CD4-positive, alpha-beta T cell treated with Interleukin-1 beta for 1 hour (primary cell): Measurements from ENCODE around the gene DVL1.
"Not testable (repeated sequence)": the region's sequence is repeated elsewhere in the genome, so short reads cannot be mapped to it uniquely, and the experiment has no call there.

Experiments used
- DNase-seq, 2 donors: peaks; one replicate each; pipeline ENCODE4 v3.0.0-alpha.2; 2020 to 2022

DVL1 gene

GRCh38 chr1:1373051-1373814, 24.0 kb upstream of the DVL1 start:
- DNase-seq: no peak

GRCh38 chr1:1371746-1372711, 22.8 kb upstream of the DVL1 start:
- peak; percentile 70 to 77 for DNase-seq

GRCh38 chr1:1371364-1371745, 22.1 kb upstream of the DVL1 start:
- peak; percentile 86 for DNase-seq

- no peak for DNase-seq
Measured at GRCh38 chr1:1370771-1371300, 21.6 kb upstream of the DVL1 start.

- not testable (repeated sequence) for DNase-seq
Measured at GRCh38 chr1:1370094-1370493, 20.9 kb upstream of the DVL1 start.

GRCh38 chr1:1367315-1367714, 18.1 kb upstream of the DVL1 start:
- DNase-seq: no peak

GRCh38 chr1:1366699-1367066, 17.5 kb upstream of the DVL1 start:
- DNase-seq: no peak

GRCh38 chr1:1365875-1366698, 16.9 kb upstream of the DVL1 start:
- DNase-seq: no peak

GRCh38 chr1:1364266-1364665, 15.0 kb upstream of the DVL1 start:
- no peak for DNase-seq

GRCh38 chr1:1361982-1362423, 12.8 kb upstream of the DVL1 start:
- no peak for DNase-seq

GRCh38 chr1:1361233-1361981, 12.2 kb upstream of the DVL1 start:
- no peak for DNase-seq

GRCh38 chr1:1360506-1361169, 11.4 kb upstream of the DVL1 start:
- DNase-seq: no peak

- no peak for DNase-seq
Measured at GRCh38 chr1:1359664-1360468, 10.6 kb upstream of the DVL1 start.

- no peak for DNase-seq
Measured at GRCh38 chr1:1359308-1359663, 10.1 kb upstream of the DVL1 start.

GRCh38 chr1:1358433-1359271, 9.4 kb upstream of the DVL1 start, which contains the start of gene MXRA8:
Gene MXRA8 (minus strand): TSS chr1:1358555. CDS start chr1:1358504, 51 bp downstream.
- DNase-seq: no peak

- no peak for DNase-seq
Measured at GRCh38 chr1:1357871-1358432, 8.7 kb upstream of the DVL1 start.

GRCh38 chr1:1356796-1357401, 7.7 kb upstream of the DVL1 start:
- DNase-seq: no peak

GRCh38 chr1:1356166-1356795, 7.1 kb upstream of the DVL1 start:
- DNase-seq: no peak
